ENCODE measurements around the gene RCC2.
"Not testable (repeated sequence)": the region's sequence is repeated elsewhere in the genome, so short reads cannot be mapped to it uniquely, and the experiment has no call there.

The RCC2 gene

DNA sequence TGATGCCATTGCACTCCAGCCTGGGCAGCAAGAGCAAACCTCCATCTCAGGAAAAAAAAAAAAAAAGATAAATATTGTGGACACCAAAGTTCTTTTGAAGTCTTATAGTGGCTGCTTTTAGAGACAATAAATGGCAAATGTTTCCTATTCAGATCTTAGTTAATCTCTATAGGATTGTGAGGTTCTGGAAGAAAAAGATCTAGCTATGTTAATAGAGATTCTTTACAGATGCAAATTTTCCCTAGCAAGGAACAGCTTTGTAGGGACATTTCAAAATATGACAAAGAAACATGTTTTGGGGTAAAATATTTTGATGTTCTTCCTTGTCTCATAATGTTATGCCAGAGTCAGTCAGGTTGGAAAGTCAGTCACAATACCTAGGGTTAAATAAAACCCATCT lies 24.5 kb upstream of the RCC2 start:
- ChIA-PET CTCF (no interaction called here), POLR2A (no interaction called here)
- no peak overlapping the region for H3K4me3 ChIP-seq (ENCODE audit: low read depth, low read length)
- TF ChIP-seq, protein P1, sequence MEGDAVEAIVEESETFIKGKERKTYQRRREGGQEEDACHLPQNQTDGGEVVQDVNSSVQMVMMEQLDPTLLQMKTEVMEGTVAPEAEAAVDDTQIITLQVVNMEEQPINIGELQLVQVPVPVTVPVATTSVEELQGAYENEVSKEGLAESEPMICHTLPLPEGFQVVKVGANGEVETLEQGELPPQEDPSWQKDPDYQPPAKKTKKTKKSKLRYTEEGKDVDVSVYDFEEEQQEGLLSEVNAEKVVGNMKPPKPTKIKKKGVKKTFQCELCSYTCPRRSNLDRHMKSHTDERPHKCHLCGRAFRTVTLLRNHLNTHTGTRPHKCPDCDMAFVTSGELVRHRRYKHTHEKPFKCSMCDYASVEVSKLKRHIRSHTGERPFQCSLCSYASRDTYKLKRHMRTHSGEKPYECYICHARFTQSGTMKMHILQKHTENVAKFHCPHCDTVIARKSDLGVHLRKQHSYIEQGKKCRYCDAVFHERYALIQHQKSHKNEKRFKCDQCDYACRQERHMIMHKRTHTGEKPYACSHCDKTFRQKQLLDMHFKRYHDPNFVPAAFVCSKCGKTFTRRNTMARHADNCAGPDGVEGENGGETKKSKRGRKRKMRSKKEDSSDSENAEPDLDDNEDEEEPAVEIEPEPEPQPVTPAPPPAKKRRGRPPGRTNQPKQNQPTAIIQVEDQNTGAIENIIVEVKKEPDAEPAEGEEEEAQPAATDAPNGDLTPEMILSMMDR (IDR thresholded peaks at IDR 0.05; ENCODE audit: insufficient read depth, low read length, missing control alignments): no peak
- no peak for DNase-seq (ENCODE audit: low read depth, low spot score)

DNA sequence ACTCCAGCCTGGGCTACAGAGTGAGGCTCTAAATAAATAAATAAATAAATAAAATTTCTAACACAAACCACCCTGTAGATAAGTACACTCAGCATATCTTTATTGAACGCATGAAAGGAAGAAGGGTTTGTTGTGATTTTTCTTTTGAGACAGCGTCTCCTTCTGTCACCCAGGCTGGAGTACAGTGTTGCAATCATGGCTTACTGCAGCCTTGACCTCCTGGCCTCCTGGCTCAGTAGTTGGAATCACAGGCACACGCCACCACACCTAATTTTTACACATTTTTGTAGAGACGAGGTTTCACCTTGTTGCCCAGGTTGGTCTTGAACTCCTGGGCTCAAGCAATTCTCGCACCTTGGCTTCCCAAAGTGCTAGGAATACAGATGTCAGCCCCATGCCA lies 23.2 kb upstream of the RCC2 start:
- POLR2A ChIA-PET: no interaction called here
- CTCF ChIA-PET: interaction anchor here (1.0 kb wide), 1 partner anchor 10 kb away, joined by 3 read pairs; no protein-coding TSS in a partner anchor
- no peak for DNase-seq (ENCODE audit: low read depth, low spot score)
- TF ChIP-seq, protein P1 (IDR thresholded peaks at IDR 0.05; ENCODE audit: insufficient read depth, low read length, missing control alignments): no peak
- no peak overlapping the region for H3K4me3 ChIP-seq (ENCODE audit: low read depth, low read length)

DNA sequence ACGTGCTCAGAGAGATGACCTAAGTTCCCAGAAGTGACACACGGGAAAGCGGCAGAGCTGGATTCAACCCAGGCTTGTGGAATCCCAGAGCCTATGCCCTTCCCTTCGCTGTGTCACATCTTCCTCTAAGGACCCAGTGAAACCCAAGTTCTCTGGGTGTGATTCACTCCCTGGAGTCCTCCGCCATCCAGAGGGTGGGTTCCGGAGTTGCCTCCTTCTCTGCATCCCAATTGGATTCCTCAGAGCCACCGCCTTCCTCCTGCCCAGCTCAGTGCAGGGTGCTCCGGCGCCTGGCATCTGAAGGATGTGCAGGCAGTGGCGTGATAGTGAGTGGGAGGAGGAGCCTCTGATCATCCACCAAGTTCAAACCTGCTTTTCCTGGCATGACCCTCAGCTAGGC lies 20.7 kb upstream of the RCC2 start:
- TF ChIP-seq, protein P1 (IDR thresholded peaks at IDR 0.05; ENCODE audit: insufficient read depth, low read length, missing control alignments): no peak
- CTCF ChIA-PET: interaction anchor here (1.3 kb wide), 1 partner anchor 42 kb away, joined by 3 read pairs; no protein-coding TSS in a partner anchor
- POLR2A ChIA-PET: no interaction called here
- DNase-seq (ENCODE audit: low read depth, low spot score): no peak
- H3K4me3 ChIP-seq (ENCODE audit: low read depth, low read length): no peak overlapping the region

DNA sequence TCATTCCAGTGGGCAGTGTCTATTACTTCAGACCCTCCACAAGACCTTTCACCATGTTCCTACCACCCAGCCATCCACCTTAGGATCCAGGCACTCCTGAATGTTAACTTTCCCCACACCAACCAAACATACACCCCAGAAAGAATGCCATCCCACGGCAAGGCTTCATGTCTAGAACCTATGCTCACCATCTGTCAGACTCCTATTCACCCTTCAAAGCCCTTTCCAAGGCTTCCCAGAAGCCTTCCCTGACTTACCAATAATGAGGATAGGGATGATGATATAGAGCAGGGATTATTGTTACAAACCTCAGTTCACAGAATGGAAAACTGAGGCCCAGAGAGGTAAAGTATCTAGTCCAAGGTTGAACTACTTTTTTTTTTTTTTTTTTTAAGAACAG lies 19.3 kb upstream of the RCC2 start:
- no peak for DNase-seq (ENCODE audit: low read depth, low spot score)
- H3K4me3 ChIP-seq (ENCODE audit: low read depth, low read length): no peak overlapping the region
- TF ChIP-seq, protein P1 (IDR thresholded peaks at IDR 0.05; ENCODE audit: insufficient read depth, low read length, missing control alignments): no peak
- ChIA-PET POLR2A (no interaction called here), CTCF (no interaction called here)

DNA sequence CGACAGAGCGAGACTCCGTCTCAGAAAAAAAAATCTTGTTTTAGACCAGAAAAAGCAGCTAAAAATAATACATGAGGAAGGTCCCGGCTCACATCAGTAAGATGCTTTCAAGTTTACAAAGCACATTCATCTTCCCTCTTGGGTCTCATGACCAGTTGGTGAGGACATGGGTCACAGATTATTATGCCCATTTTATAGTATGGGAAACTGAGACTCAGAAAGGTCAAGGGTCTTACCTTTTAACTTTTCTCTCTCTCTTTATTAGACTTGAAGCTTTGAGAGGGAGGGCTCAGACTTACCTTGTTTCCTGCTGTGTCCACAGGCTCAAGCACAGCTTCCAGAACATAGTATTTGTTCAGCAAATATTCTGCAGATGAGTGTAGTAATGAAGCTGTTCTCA lies 13.2 kb upstream of the RCC2 start:
- CTCF ChIA-PET: interaction anchor here (1.0 to 5.3 kb wide), 4 partner anchors 10 to 24 kb away, joined by 3 to 22 read pairs (median 7); no protein-coding TSS in a partner anchor
- DNase-seq (ENCODE audit: low read depth, low spot score): no peak
- TF ChIP-seq, protein P1 (IDR thresholded peaks at IDR 0.05; ENCODE audit: insufficient read depth, low read length, missing control alignments): no peak
- H3K4me3 ChIP-seq (ENCODE audit: low read depth, low read length): no peak overlapping the region
- POLR2A ChIA-PET: no interaction called here

DNA sequence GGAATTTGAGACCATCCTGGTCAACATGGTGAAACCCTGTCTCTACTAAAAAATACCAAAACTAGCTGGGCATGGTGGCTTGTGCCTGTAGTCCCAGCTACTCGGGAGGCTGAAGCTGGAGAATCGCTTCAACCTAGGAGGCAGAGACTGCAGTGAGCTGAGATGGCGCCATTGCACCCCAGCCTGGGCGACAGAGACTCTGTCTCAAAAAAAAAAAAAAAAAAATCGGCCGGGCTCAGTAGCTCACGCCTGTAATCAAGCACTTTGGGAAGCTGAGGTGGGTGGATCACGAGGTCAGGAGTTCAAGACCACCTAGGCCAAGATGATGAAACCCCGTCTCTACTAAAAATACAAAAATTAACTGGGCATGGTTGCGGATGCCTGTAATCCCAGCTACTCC lies 12.7 kb upstream of the RCC2 start:
- CTCF ChIA-PET: interaction anchor here (0.6 to 5.3 kb wide), 6 partner anchors 9 to 33 kb away, joined by 3 to 22 read pairs (median 6); partner anchors contain the start of gene RCC2
- POLR2A ChIA-PET; DNase-seq (ENCODE audit: low read depth, low spot score); H3K4me3 ChIP-seq (ENCODE audit: low read depth, low read length): not testable (repeated sequence)

DNA sequence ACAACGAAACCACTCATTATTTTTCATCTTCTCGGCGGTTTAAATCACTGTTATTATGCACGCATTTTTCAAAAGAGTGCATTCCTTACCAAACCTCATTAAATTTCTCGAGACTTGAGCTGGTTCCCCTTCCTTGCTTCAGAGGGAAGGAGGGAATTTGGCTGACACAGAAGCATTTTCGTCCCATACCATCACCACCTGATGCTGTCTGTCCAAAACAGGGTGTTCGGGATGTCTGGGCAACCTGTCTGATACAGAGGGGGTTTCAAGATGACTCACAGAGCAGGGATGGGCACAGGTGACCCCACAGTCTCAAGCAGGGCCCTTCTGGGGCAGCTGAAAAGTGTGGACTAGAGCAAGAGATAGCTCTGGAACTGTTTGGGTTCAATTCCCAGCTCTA lies 12.3 kb upstream of the RCC2 start:
- DNase-seq (ENCODE audit: low read depth, low spot score): no peak
- H3K4me3 ChIP-seq (ENCODE audit: low read depth, low read length): no peak overlapping the region
- TF ChIP-seq, protein P1 (IDR thresholded peaks at IDR 0.05; ENCODE audit: insufficient read depth, low read length, missing control alignments): no peak
- POLR2A ChIA-PET: interaction anchor here (0.7 kb wide), 1 partner anchor 215 kb away, joined by 4 read pairs; no protein-coding TSS in a partner anchor
- CTCF ChIA-PET: interaction anchor here (0.6 to 5.3 kb wide), 6 partner anchors 9 to 155 kb away, joined by 3 to 22 read pairs (median 6); partner anchors contain the start of gene RCC2
